Measurements from ENCODE around the gene GRIK5. TPM values are rescaled to one million over a fixed set of nuclear protein-coding genes. Genes with fewer than 3 reads are reported as not detected.

GRIK5 gene
- total RNA-seq, 4 donors from 2014 or later, result 0.08 to 1.1 (median 0.37) TPM

GRCh38 chr19:42089191-42089750, 19.3 kb upstream of the GRIK5 start:
- Histone ChIP-seq H3K36me3 (peaks cover 0 to 3% (median 0%) of the 10 kb centered on the region in 3 donors), H3K27ac (peak overlapping the region in 3 of 4 donors; percentile 53 to 67 (median 65)), H3K27me3 (no peaks in the 10 kb centered on the region), H3K4me1 (peaks cover 8 to 58% (median 29%) of the 10 kb centered on the region in 3 donors), H3K4me3 (peak overlapping the region in 1 of 4 donors; percentile 38), H3K9me3 (no peaks in the 10 kb centered on the region)
- no peak for DNase-seq
- TF ChIP-seq POLR2A (IDR thresholded peaks at IDR 0.05), result no peak
- no peak for TF ChIP-seq CTCF (IDR thresholded peaks at IDR 0.05)
- intact Hi-C loops (cut with DNase I), result no loop called here
- 70 to 71% methylated on average over 12 to 13 of the region's 13 CpGs for WGBS, 2 donors

DNA sequence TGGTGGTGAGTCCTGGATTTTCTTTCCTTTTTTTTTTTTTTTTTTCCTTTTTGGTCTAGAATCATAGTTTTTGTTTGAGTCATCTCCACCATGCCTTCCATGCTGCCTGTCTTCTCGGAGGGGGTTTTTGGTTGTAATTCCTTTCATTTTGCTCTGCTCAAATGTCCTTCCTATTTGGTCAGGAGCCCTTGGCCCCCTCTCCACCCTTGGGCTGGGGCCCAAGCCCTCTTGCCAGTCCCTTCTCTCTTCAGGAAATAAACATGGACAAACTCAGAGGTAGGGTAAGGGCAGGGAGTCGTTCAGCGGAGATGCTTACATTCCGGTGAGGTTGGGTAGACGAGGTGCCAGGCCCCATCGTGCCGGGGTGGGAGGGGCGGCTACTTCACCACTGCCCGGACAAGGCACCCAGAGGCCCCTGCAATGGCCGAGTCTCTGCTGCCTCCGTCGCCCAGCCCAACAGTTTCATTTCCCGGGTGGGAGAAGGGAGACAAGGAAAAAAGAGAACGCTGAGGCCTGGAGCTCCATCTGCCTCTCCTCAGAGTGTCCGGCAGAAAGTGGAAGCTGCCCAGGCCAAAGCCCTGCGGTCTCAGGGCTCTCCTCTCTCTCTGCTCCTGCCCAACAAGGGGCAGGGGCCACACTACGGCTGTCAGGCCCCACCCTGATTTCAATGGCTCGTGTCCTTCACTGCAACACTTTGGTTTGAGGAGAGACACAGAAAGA, 18.6 kb upstream of the GRIK5 start:
- H3K9me3 ChIP-seq, result no peaks in the 10 kb centered on the region
- peak overlapping the region in 1 of 4 donors; percentile 38 for H3K4me3 ChIP-seq
- no peak for DNase-seq
- TF ChIP-seq CTCF (IDR thresholded peaks at IDR 0.05), result no peak
- TF ChIP-seq POLR2A (IDR thresholded peaks at IDR 0.05), result no peak
- H3K27me3 ChIP-seq, result no peaks in the 10 kb centered on the region
- H3K36me3 ChIP-seq, result peaks cover 0 to 10% (median 0%) of the 10 kb centered on the region in 3 donors
- H3K4me1 ChIP-seq, result peaks cover 8 to 51% (median 27%) of the 10 kb centered on the region in 3 donors
- peak overlapping the region in 3 of 4 donors; percentile 53 to 67 (median 65) for H3K27ac ChIP-seq
- intact Hi-C loops (cut with DNase I), result no loop called here
- WGBS, 2 donors, result 55 to 75% methylated on average over 8 to 17 of the region's 18 CpGs

DNA sequence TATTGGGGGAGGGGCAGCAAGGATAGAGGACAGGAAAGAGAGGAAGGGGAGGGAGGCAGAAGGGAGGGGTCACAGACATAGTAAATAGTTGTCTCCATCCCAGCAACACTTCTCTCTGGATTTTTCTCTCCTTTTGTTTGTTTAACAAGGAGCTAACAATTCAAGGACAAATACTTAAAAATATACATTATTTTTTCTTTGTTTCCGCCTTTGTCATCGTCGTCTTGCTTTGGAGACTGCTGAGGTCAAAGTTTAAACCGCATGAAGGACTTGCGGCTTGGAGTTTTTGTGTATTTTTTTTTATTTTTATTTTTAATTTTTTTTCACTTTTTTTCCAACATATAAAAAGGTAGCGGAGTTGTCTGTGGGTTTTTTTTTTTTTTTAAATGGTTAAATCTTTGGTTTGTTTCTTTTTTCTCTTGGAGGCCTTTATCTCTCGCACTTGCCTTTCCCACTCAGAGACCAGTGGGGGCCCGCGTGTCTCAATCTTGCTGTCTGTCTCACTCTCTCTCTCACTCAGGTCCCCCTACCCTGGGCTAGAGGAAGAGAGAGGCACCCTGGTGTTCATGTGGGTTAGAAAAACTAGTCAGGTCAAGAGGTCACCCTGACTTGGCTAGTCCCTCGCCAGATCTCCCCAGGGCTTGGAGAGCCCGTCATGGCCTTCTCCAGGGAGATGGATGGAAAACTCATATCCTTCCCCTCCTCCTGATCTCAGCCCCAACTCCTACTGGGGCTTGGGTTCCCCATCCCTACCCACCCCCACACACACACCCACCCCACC, 17.0 kb upstream of the GRIK5 start:
- Histone ChIP-seq H3K27ac (no peak overlapping the region), H3K4me3 (no peak overlapping the region), H3K36me3 (peaks cover 0 to 25% (median 0%) of the 10 kb centered on the region in 3 donors), H3K9me3 (no peaks in the 10 kb centered on the region), H3K27me3 (no peaks in the 10 kb centered on the region), H3K4me1 (peaks cover 5 to 36% (median 17%) of the 10 kb centered on the region in 3 donors)
- TF ChIP-seq POLR2A (IDR thresholded peaks at IDR 0.05), result no peak
- intact Hi-C loops (cut with DNase I), result no loop called here
- 64 to 80% methylated on average over 11 of the region's 11 CpGs for WGBS, 2 donors
- DNase-seq, result no peak

- H3K36me3 ChIP-seq, result peaks cover 1 to 32% (median 2%) of the 10 kb centered on the region in 3 donors
- intact Hi-C loops (cut with DNase I), result no loop called here
- no peaks in the 10 kb centered on the region for H3K27me3 ChIP-seq
- 74 to 83% methylated on average over 6 to 7 of the region's 9 CpGs for WGBS, 2 donors
- H3K27ac ChIP-seq, result no peak overlapping the region
- H3K4me3 ChIP-seq, result no peak overlapping the region
- H3K4me1 ChIP-seq, result peaks cover 0 to 35% (median 11%) of the 10 kb centered on the region in 3 donors
- no peak for DNase-seq
- TF ChIP-seq POLR2A (IDR thresholded peaks at IDR 0.05) (no peak), CTCF (IDR thresholded peaks at IDR 0.05) (no peak)
- H3K9me3 ChIP-seq, result no peaks in the 10 kb centered on the region
Measured at GRCh38 chr19:42086188-42086736, 16.3 kb upstream of the GRIK5 start.

DNA sequence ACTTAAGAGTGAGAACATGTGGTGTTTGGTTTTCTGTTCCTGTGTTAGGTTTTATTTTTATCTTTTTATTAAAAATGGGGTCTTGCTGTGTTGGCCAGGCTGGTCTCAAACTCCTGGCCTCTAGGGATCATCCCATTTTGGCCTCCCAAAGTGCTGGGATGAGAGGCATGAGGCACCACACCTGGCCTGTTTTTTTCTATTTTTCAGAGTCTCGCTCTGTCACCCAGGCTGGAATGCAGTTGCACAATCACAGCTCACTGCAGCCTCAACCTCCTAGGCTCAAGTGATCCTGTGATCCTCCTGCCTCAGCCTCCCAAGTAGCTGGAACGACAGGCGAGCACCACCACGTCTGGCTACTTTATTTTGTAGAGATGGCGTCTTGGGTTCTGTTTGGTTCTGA, 13.5 kb upstream of the GRIK5 start:
- no peak overlapping the region for H3K4me3 ChIP-seq
- no peaks in the 10 kb centered on the region for H3K9me3 ChIP-seq
- 89 to 93% methylated on average over 4 to 5 of the region's 5 CpGs for WGBS, 2 donors
- peaks cover 0 to 15% (median 2%) of the 10 kb centered on the region in 3 donors for H3K4me1 ChIP-seq
- peaks cover 25 to 60% (median 30%) of the 10 kb centered on the region in 3 donors for H3K36me3 ChIP-seq
- TF ChIP-seq POLR2A (IDR thresholded peaks at IDR 0.05) (no peak), CTCF (IDR thresholded peaks at IDR 0.05) (no peak)
- intact Hi-C loops (cut with DNase I), result no loop called here
- DNase-seq, result no peak
- H3K27me3 ChIP-seq, result no peaks in the 10 kb centered on the region
- H3K27ac ChIP-seq, result no peak overlapping the region

Measured in esophagus squamous epithelium (tissue), 5 donors.